Endothelial cell of umbilical vein (primary cell): ENCODE data around the gene VEGFA. TPM values are rescaled to one million over a fixed set of nuclear protein-coding genes. Genes with fewer than 3 reads are reported as not detected.

Experiments
- BruUV-seq: library from RNA; stranded (reverse); fragments of 400-500 nt; replicated peaks from 2 replicates; lab custom pipeline; 2021; lab: Mats Ljungman, UMichigan
- CTCF ChIA-PET: fragments of 300-600, 350-600 bp; sonication (Branson Sonifier 250); formaldehyde crosslinking; loops from one replicate; lab custom pipeline; 2021; ENCODE audit warnings: antibody characterized with exemption, inconsistent platforms; lab: Charles Lee
- POLR2A ChIA-PET: fragments of 300-600, 350-600 bp; sonication (Branson Sonifier 250); formaldehyde crosslinking; loops from one replicate; lab custom pipeline; 2021; ENCODE audit warnings: antibody characterized with exemption, inconsistent platforms; lab: Charles Lee
- DNase-seq: peaks from one replicate; pipeline ENCODE4 v3.0.0-alpha.2; 2011; ENCODE audit warnings: low read depth, low spot score
- FAIRE-seq: peaks from 2 replicates; lab custom pipeline; 2011; peaks lifted over from hg19 to GRCh38; lab: Jason Lieb, UNC
- H2AFZ ChIP-seq: 2 replicates; pipeline ENCODE4 v1.6.0; 2012; ENCODE audit warnings: low read depth, low read length, control low read depth, inconsistent platforms
- H3K27ac ChIP-seq: 2 replicates; pipeline ENCODE4 v1.5.1; 2011; ENCODE audit warnings: low read depth, mild to moderate bottlenecking, control low read depth, low read length, moderate library complexity; ENCODE audit not compliant: insufficient read depth
- H3K27me3 ChIP-seq, 2 experiments: 2 replicates each; pipeline versions ENCODE4 v1.6.0 to v1.6.1; 2011; ENCODE audit warnings: low read length in 2 of 2, mixed read lengths in 1 of 2; ENCODE audit not compliant: control insufficient read depth in 2 of 2, insufficient read depth in 2 of 2
- H3K36me3 ChIP-seq, 2 experiments: 2 replicates in 1 of 2; 3 replicates in 1 of 2; pipeline ENCODE4 v1.5.1; 2011; ENCODE audit warnings: low read length in 2 of 2, mild to moderate bottlenecking in 1 of 2, moderate library complexity in 1 of 2; ENCODE audit not compliant: control insufficient read depth in 2 of 2, insufficient read depth in 2 of 2; ENCODE audit errors: extremely low read depth in 1 of 2
- H3K4me1 ChIP-seq: 3 replicates; pipeline ENCODE4 v1.5.1; 2011; ENCODE audit warnings: mild to moderate bottlenecking, low read length; ENCODE audit not compliant: control insufficient read depth, insufficient read depth; ENCODE audit errors: extremely low read depth
- H3K4me2 ChIP-seq: 2 replicates; pipeline ENCODE4 v1.6.1; 2011; ENCODE audit warnings: low read length, control low read depth, mixed read lengths; ENCODE audit not compliant: insufficient read depth
- H3K4me3 ChIP-seq, 3 experiments: fragments of 200-600 bp in 1 of 3; sonication (generic), shearing (Covaris generic) in 1 of 3; replicated peaks in 1 of 3; 2 replicates each; pipeline ENCODE4 v1.5.1; 2011 to 2016; ENCODE audit warnings: control low read depth in 3 of 3, low read length in 3 of 3, mild to moderate bottlenecking in 2 of 3, inconsistent platforms in 1 of 3, low read depth in 1 of 3, moderate library complexity in 1 of 3; ENCODE audit not compliant: insufficient read depth in 1 of 3
- H3K79me2 ChIP-seq: 2 replicates; pipeline ENCODE4 v1.6.0; 2012; ENCODE audit warnings: low read length, inconsistent platforms; ENCODE audit not compliant: control insufficient read depth, insufficient read depth
- H3K9ac ChIP-seq: replicated peaks from 2 replicates; pipeline ENCODE3; 2011; ENCODE audit warnings: low read length, control low read depth; ENCODE audit not compliant: insufficient read depth; ENCODE audit errors: extremely low read depth
- H3K9me1 ChIP-seq: replicated peaks from 3 replicates; pipeline ENCODE4 v1.6.0; 2011; ENCODE audit warnings: mild to moderate bottlenecking, low read length; ENCODE audit not compliant: control insufficient read depth, insufficient read depth; ENCODE audit errors: extremely low read depth
- H3K9me3 ChIP-seq: replicated peaks from 2 replicates; pipeline ENCODE4 v1.5.1; 2012; ENCODE audit warnings: low read length, inconsistent platforms; ENCODE audit not compliant: control insufficient read depth, insufficient read depth
- H4K20me1 ChIP-seq: replicated peaks from 2 replicates; pipeline ENCODE3; 2011; ENCODE audit warnings: mild to moderate bottlenecking, low read length; ENCODE audit not compliant: control insufficient read depth, insufficient read depth; ENCODE audit errors: extremely low read depth
- CTCF ChIP-seq, 2 donors: IDR thresholded peaks; 1 replicate in 1 of 2; 2 replicates in 1 of 2; pipeline ENCODE4 v1.5.1; 2011; ENCODE audit warnings: low read length in 2 of 2, mild to moderate bottlenecking in 2 of 2, moderate library complexity in 2 of 2, control low read depth in 1 of 2, inconsistent platforms in 1 of 2, low read depth in 1 of 2; ENCODE audit not compliant: insufficient read depth in 1 of 2; ENCODE audit errors: extremely low read depth in 1 of 2
- EZH2 ChIP-seq: IDR thresholded peaks from 2 replicates; pipeline ENCODE4 v1.6.1; 2012; ENCODE audit warnings: borderline replicate concordance, low read depth, mild to moderate bottlenecking, moderate library complexity, low read length, inconsistent platforms; ENCODE audit not compliant: severe bottlenecking
- FOS ChIP-seq: IDR thresholded peaks from 2 replicates; pipeline ENCODE4 v1.6.1; 2011; ENCODE audit warnings: mild to moderate bottlenecking, low read length, moderate library complexity, borderline replicate concordance; ENCODE audit not compliant: insufficient read depth
- GATA2 ChIP-seq: IDR thresholded peaks from 2 replicates; pipeline ENCODE4 v1.7.0; 2011; ENCODE audit warnings: low read depth, mild to moderate bottlenecking, moderate library complexity, mixed read lengths, low read length; ENCODE audit not compliant: insufficient read length, insufficient read depth
- JUN ChIP-seq: IDR thresholded peaks from 2 replicates; pipeline ENCODE4 v1.6.1; 2011; ENCODE audit warnings: borderline replicate concordance, low read depth; ENCODE audit not compliant: insufficient read length, insufficient read depth
- MYC ChIP-seq: IDR thresholded peaks from one replicate; pipeline ENCODE4 v1.6.1; 2011; ENCODE audit warnings: mild to moderate bottlenecking, low read depth, low read length
- POLR2A ChIP-seq: IDR thresholded peaks from 2 replicates; pipeline ENCODE4 v1.6.1; 2012; ENCODE audit warnings: low read depth, mild to moderate bottlenecking, control low read depth, low read length
- POLR2AphosphoS5 ChIP-seq: IDR thresholded peaks from 2 replicates; pipeline ENCODE4 v1.6.1; 2012; ENCODE audit warnings: low read depth, mild to moderate bottlenecking, control low read depth, low read length, moderate library complexity; ENCODE audit not compliant: insufficient read depth
- dilution Hi-C: fragments of 300-500 bp; cut with MboI; formaldehyde crosslinking; loops from one replicate; pipeline ENCODE4 v1.15.0; 2019; ENCODE audit warnings: low sequenced_read_pairs; ENCODE audit not compliant: extremely low pct_ligation_motif_present
- intact Hi-C: fragments of 100-400 bp; cut with micrococcal nuclease; formaldehyde crosslinking; loops from one replicate; pipeline ENCODE4 v1.10.0; 2022
- polyA plus RNA-seq, 4 experiments: library from polyadenylated mRNA; depleted of rRNA in 3 of 4; stranded (reverse) in 3 of 4; unstranded in 1 of 4; fragments of >200 nt; gene quantifications; 2 replicates each; pipeline versions ENCODE4 v1.2.1 to v1.2.3, GENCODE V29; 2011 to 2012; ENCODE audit warnings: missing spikeins in 1 of 4
- total RNA-seq: library from RNA; stranded (reverse); gene quantifications from 2 replicates; pipeline ENCODE4 v1.2.3, GENCODE V29; 2021
- TF ChIP-seq, protein P1 (sequence below): IDR thresholded peaks from 2 replicates; pipeline ENCODE4 v1.6.1; 2011; ENCODE audit not compliant: insufficient read depth, insufficient read length

The VEGFA gene
- total and polyA plus RNA-seq, 2 donors (not counting 3 experiments of a cell fraction or from before 2014, with no cell fraction given), result 18.1 to 19.9 TPM

DNA sequence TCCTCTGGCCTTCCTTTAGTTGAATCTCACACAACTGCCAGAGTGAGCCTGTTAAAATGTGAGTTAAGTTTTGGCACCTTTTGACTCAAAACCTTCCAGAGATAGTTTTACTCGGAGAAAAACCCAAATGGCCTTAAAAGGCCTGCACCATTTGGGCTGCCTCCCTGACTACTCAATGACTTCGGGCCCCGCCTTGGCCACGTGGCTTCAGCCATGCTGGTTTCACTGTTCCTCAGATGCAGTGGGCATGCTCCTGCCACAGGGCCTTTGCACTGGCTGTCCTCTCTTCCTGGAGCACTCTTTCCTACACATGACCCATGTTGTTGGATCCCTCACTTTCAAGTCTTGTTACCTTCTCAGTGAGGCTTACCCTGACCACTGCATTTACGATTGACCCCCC lies 18.3 kb downstream of the VEGFA start:
- Histone ChIP-seq H4K20me1 (no peaks in the 10 kb centered on the region), H3K27me3 (peaks cover 0 to 1% of the 10 kb centered on the region in 2 experiments), H3K4me2 (no peak overlapping the region), H3K4me3 (no peak overlapping the region), H3K9me3 (no peaks in the 10 kb centered on the region), H3K27ac (no peak overlapping the region), H3K4me1 (no peaks in the 10 kb centered on the region), H3K9me1 (no peaks in the 10 kb centered on the region), H3K9ac (no peak overlapping the region), H3K79me2 (no peaks in the 10 kb centered on the region), H2AFZ (no peak overlapping the region), H3K36me3 (peaks cover 0 to 10% of the 10 kb centered on the region in 2 experiments)
- no peak for FAIRE-seq
- CTCF ChIA-PET, result interaction anchor here (1.7 to 3.1 kb wide), 2 partner anchors 291 kb away, joined by 4 to 14 read pairs; no protein-coding TSS in a partner anchor
- no peak for DNase-seq
- POLR2A ChIA-PET, result interaction anchor here (0.7 kb wide), 2 partner anchors 87 to 162 kb away, joined by 5 to 8 read pairs; no protein-coding TSS in a partner anchor
- intact Hi-C loops, result no loop called here
- TF ChIP-seq EZH2 (no peak), FOS (no peak), GATA2 (no peak), MYC (no peak), POLR2A (no peak), CTCF (IDR thresholded peaks at IDR 0.05; ENCODE audit: extremely low read depth in 1 of 2, insufficient read depth in 1 of 2, low read depth in 1 of 2, low read length in 2 of 2) (no peak), POLR2AphosphoS5 (no peak), JUN (no peak)
- TF ChIP-seq, protein P1, sequence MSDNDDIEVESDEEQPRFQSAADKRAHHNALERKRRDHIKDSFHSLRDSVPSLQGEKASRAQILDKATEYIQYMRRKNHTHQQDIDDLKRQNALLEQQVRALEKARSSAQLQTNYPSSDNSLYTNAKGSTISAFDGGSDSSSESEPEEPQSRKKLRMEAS, result no peak
- no TSS peak for BruUV-seq
- dilution Hi-C loops, result no loop called here
